GM12864 (cell line): ENCODE measurements around the gene CCL1.
A peak's percentile ranks its signal among the peaks of the same experiment; 100 is the strongest.

Experiments used
- DNase-seq: peaks from one replicate; pipeline ENCODE4 v3.0.0-alpha.2; 2011; ENCODE audit warnings: low read depth
- H3K4me3 ChIP-seq: 2 replicates; pipeline ENCODE4 v1.5.1; 2011; ENCODE audit warnings: mild to moderate bottlenecking, low read depth, low read length, control low read depth
- CTCF ChIP-seq: IDR thresholded peaks from 2 replicates; pipeline ENCODE4 v1.5.1; 2011; ENCODE audit warnings: low read depth, mild to moderate bottlenecking, moderate library complexity, low read length, control low read depth, inconsistent platforms; ENCODE audit errors: missing control alignments

Gene CCL1

GRCh38 chr17:34384822-34385605 is 22.0 kb upstream of the CCL1 start:
- H3K4me3 ChIP-seq: no peak overlapping the region
- no peak for DNase-seq
- no peak for TF ChIP-seq CTCF

- no peak for DNase-seq
- no peak overlapping the region for H3K4me3 ChIP-seq
Observed at GRCh38 chr17:34384271-34384670, 21.2 kb upstream of the CCL1 start.

GRCh38 chr17:34383216-34383615 is 20.2 kb upstream of the CCL1 start:
- DNase-seq: no peak
- TF ChIP-seq CTCF: no peak
- no peak overlapping the region for H3K4me3 ChIP-seq

More at GRCh38 chr17:34384271-34384670, 21.2 kb upstream of the CCL1 start:
- TF ChIP-seq CTCF: no peak

GRCh38 chr17:34382621-34383124 is 19.6 kb upstream of the CCL1 start:
- TF ChIP-seq CTCF: no peak
- no peak for DNase-seq

GRCh38 chr17:34379868-34380267 is 16.8 kb upstream of the CCL1 start:
- no peak overlapping the region for H3K4me3 ChIP-seq
- no peak for TF ChIP-seq CTCF
- DNase-seq: no peak

More at GRCh38 chr17:34382621-34383124, 19.6 kb upstream of the CCL1 start:
- no peak overlapping the region for H3K4me3 ChIP-seq

- peak; percentile 76 for DNase-seq
- TF ChIP-seq CTCF: peak; percentile 19
- H3K4me3 ChIP-seq: no peak overlapping the region
Observed at GRCh38 chr17:34378664-34379101, 15.7 kb upstream of the CCL1 start.
